C1 segment of cervical spinal cord (tissue), 14 donors: ENCODE results near the gene TRIM3.

Experiments
- DNase-seq, 14 donors: peaks; one replicate each; lab custom pipeline; 2025; lab: John Stamatoyannopoulos, UW

TRIM3 gene

GRCh38 chr11:6402561-6402981, 71.2 kb downstream of the TRIM3 start:
- no peak for DNase-seq

DNA sequence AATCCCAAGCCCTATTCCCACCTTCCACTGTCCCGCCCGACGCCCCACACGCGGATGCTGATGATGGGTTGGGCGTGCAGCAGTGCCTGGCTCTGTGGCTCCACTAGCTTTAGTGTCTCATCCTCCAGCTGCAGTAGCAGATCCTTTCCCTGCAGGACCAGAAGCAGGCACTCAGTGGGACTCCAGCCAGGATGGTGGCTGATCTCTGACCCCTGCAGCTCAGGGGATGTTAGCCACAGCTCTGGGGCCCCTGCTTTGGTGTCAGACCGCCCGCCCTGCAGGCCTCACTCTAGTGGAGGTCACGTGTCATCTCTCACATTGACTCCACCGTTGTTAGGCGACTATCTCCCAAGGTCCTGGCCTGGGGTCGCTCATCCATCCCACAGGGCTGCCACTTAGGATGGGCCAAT, 71.7 kb downstream of the TRIM3 start:
- no peak for DNase-seq

DNA sequence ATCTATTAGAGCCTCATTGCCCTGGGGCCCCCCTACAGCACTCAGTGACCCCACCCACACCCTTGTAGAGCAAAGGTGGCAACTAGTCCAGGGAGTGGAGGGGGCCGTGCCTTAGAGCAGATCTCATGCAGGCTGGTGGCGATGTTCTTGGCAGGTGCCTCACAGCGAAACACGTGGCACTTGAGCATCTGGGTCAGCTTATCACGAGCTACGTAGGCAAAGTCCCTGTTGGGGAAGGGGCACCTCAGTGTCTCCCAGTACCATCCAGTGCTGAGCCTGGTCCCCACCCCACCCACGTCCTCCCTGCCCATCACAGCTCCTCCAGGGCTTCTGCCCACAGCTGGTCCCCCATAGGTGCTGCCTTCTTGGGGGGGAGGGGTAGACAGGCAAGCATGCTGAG, 72.3 kb downstream of the TRIM3 start:
- no peak for DNase-seq

DNA sequence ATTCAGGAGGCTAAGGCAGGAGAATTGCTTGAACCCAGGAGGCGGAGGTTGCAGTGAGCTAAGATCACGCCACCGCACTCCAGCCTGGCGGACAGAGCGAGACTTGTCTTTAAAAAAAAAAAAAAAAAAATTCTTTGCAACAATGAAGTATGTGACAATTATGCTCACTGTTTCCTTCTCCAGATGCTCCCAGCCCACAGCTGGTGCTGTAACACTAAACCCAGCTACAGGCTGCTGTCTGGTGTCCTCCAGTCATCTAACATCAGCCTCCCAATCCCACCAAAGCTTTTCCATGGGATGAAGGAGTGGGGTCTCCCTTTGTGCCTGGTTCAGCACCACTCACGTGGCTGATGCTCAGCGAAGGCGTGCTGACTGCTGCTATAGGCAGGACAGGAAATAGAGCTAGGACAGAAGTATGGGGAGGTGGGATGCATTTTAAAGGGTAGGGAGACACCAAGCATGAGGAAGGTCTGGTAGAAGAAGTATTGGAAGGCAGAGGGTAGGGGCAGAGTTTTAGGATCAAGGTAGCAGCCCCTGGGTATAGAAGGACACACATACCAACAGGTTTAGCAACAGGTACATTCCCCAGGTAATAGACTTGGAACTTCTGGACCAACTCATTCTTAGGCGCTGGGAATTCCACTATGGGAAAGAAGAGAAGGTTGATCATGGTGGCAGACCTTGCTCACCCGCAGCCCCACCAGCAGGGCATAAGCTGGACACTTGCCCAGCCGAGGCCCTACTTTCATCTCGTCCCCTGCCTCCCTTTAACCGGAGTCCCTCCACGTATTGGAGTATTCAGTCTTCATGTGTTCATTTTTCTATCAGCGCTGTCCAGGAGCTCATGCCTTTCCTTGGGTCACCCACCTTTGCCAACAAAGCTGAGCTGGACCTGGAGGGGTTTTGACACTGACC, 73.1 kb downstream of the TRIM3 start:
- no peak for DNase-seq
